Stimulated activated CD4-positive, alpha-beta T cell treated with anti-CD3 and anti-CD28 coated beads, Interleukin-2, amount 100 ng/mL, for 24 hours (primary cell): ENCODE results near the gene C11orf71.

Experiments
- DNase-seq, 2 donors: peaks; one replicate each; pipeline ENCODE4 v3.0.0-alpha.2; 2020

The C11orf71 gene

GRCh38 chr11:114353443-114353842, 46.9 kb downstream of the C11orf71 start:
- no peak for DNase-seq

DNA sequence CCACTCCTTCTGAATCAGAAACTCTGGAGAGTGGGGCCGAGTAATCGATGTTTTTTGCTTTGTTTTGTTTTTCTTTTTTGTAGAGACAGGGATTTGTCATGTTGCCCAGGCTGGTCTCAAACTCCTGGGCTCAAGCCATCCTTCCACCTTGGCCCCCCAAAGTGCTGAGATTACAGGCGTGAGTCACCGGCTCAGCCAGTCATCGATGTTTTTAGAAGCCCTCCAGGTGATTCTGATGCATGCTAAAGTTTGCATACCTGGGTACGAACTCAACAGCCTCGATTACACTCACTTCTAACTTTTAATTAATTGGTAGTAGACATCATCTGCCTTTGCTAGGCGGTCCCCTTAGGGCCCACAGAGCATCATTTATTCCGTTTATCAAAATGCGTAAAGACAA, 50.3 kb downstream of the C11orf71 start:
- no peak for DNase-seq
